ENCODE results near the gene TMEM109. TPM values are rescaled to one million over a fixed set of nuclear protein-coding genes. Genes with fewer than 3 reads are reported as not detected.

TMEM109 gene
- polyA plus RNA-seq, 1 donor from 2014 or later: 259 TPM

DNA sequence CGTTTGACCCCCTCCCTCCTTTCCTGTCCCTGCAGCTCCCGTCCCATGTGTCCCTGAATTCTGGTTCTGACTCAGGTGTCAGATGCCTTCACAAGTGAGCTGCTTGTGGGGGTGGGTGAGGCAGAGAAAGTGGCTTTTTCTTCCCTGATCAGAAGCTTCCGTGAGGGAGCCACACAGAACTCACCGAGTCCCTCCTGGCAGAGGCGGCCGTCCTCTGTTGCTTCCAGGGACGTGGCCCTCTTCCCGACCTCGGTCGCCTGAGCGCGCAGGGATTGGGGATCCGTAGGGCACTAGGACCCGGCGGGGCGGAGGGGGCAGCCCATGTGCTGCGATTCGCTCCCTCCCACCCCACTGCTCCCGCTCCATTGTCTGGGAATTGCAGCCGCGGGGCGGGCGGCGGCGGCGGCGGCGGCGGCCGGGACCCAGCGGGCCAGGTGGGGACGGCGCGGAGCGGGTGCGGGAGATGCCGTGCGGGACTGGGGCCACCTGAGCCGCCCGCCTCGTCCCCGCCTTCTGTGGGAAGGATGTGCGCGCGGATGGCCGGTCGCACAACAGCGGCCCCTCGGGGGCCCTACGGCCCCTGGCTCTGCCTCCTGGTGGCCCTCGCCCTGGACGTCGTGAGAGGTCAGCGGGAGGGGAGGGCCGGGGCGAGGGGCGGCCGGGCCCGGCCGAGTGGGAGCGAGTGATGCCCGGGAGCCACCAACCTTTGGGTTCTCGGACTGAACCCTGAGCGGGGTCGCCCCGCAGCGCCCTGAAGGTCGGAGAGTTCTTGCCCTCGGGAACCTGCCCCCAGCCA lies 10.3 kb downstream of the TMEM109 start, which contains the start of gene TMEM132A:
Gene TMEM132A, plus strand, starts transcription at position 351 of the 796 bp plus-strand sequence. Its CDS starts 174 bp downstream, at position 525.
- H3K4me3 Mint-ChIP-seq: peak within 1 kb of the TSS; percentile 50 to 86 (median 82)
- H3K27me3 Mint-ChIP-seq: peaks cover 14% of the 10 kb centered on the region
- H3K36me3 Mint-ChIP-seq: peaks cover 14% of the 10 kb centered on the region
- H3K4me1 Mint-ChIP-seq: peaks cover 17 to 25% (median 22%) of the 10 kb centered on the region in 3 donors
- peak within 1 kb of the TSS in 1 of 3 donors; percentile 72 for H3K27ac Mint-ChIP-seq
- H3K9me3 Mint-ChIP-seq: no peaks in the 10 kb centered on the region

DNA sequence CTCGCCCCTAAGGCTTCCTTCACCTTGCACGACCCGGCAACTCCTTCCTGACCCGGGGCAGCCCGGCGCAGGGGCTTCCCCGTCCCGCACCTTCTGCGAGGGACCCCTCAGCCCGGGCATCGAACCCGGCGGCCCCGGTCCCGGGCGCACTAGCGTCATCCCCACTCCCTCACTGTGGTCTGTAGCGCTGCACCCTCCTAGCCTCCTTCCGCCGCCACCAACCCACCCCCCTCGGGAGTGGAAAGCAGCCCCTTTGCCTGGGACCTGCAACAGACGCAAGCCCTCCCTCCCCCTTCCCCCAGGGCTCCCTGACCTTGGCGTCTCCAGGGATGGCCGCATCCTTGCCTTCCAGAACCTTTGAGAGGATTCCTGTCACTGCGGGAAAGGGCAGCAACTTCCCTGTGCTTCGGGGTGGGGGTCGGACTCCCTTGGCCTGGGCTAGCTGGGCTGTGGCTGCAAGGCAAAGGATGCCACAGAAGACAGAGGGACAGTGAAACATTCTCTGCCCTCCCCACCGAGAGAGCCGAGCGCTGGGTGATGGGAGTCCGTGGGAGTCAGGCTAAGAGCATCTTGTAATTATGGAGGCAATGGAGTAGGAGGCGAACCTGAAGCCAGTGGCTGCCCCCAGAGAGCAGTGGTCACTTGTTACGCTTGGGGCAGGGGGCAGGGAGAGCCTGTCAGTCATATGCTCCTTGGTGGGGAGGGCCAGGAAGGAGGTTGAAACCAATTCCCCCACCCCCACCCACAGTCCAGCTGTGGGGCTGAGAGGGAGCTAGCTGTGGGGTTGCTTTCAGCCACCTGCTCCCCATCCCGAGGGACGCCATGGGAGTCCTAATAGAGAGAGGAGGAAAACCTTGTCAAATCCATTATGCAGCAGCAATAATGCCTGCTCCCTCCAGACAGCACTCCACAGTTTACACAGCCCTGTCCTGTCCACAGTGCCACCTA lies 11.2 kb downstream of the TMEM109 start:
- Mint-ChIP-seq H3K9me3 (no peaks in the 10 kb centered on the region), H3K4me1 (peaks cover 14 to 20% (median 17%) of the 10 kb centered on the region in 3 donors), H3K27me3 (peaks cover 14% of the 10 kb centered on the region), H3K27ac (peak overlapping the region in 2 of 3 donors; percentile 3 to 72), H3K4me3 (peak overlapping the region; percentile 56 to 86 (median 82)), H3K36me3 (peaks cover 10% of the 10 kb centered on the region)

DNA sequence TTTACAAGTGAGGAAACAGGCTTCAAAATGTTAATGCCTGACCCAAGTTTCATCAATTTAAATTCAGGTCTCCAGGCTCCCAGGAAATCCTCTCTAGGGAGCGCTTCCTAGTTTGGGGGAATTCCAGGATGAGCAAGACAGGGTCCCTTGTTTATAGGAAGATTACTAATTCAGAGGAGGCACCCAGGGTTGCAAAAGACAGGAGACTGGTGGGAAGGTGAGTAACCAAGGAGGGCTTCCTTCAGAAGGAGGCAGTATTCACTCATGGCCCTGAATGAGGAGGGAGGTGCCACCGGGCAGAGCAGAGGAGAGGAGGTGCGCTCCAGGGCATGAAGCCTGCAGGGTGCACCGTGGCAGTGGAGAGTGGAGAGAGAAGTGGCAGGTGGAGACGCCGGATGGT lies 11.9 kb downstream of the TMEM109 start:
- H3K27me3 Mint-ChIP-seq: peaks cover 14% of the 10 kb centered on the region
- H3K27ac Mint-ChIP-seq: peak overlapping the region in 1 of 3 donors; percentile 3
- H3K36me3 Mint-ChIP-seq: peaks cover 5% of the 10 kb centered on the region
- H3K4me3 Mint-ChIP-seq: peak overlapping the region; percentile 39 to 86 (median 66)
- H3K9me3 Mint-ChIP-seq: no peaks in the 10 kb centered on the region
- H3K4me1 Mint-ChIP-seq: peaks cover 17 to 20% (median 17%) of the 10 kb centered on the region in 3 donors

DNA sequence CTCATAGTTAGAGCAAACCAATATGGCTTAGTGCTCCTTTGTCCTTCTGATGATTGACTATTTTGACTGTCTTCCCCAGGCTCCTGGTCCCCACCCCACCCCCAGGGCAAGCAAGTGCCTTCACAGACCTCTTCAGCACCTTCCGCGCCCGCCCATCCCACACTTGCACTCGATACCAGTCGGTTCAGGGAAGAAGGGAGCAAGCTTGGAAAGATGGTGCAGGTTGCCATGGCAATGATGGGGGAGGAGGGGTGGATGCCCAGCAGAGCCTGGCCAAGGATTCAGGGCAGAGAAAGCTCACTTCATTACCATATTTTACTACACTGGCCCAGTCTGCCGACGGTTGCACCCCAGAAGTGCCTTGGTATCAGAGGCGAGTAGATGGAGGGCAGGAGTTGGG lies 12.5 kb downstream of the TMEM109 start:
- Mint-ChIP-seq H3K27ac (peak overlapping the region in 1 of 3 donors; percentile 37), H3K4me3 (peak overlapping the region in 1 of 4 donors; percentile 56), H3K27me3 (peaks cover 14% of the 10 kb centered on the region), H3K36me3 (peaks cover 5% of the 10 kb centered on the region), H3K9me3 (no peaks in the 10 kb centered on the region), H3K4me1 (peaks cover 22 to 26% (median 24%) of the 10 kb centered on the region in 3 donors)

DNA sequence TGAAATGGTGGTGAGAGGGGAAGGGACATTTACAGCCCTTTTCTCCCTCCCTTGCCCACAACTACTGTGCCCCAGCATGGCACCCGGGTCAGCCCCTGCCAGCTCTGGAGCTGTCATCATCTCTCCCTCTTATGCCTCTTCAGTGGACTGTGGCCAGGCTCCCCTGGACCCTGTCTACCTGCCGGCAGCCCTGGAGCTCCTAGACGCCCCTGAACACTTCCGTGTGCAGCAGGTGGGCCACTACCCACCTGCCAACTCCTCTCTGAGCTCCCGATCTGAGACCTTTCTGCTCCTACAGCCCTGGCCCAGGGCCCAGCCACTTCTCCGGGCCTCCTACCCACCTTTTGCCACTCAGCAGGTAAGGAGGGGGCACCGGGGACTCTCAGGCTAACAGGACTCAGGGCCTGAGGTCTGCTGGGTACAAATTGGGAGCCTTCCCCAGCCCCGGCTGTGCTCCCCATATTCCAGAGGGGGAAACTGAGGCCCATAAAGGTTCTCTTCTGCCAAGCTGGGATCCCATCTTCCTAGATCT lies 13.2 kb downstream of the TMEM109 start:
- Mint-ChIP-seq H3K4me1 (peaks cover 28 to 31% (median 28%) of the 10 kb centered on the region in 3 donors), H3K4me3 (peak overlapping the region in 1 of 4 donors; percentile 56), H3K9me3 (no peaks in the 10 kb centered on the region)

DNA sequence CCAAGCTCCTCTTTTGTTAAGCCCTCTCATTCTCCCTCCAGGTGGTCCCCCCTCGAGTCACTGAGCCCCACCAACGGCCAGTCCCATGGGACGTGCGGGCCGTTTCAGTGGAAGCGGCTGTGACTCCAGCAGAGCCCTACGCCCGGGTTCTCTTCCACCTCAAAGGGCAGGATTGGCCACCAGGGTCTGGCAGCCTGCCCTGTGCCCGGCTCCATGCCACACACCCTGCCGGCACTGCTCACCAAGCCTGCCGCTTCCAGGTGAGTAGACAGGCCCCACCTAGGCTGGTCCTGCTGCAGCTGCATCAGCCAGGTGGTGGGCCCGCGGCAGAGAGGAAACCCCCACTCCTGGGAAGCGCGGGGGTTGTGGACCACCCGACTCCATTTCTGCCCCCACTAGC lies 13.6 kb downstream of the TMEM109 start:
- H3K27ac Mint-ChIP-seq: no peak overlapping the region
- peaks cover 10% of the 10 kb centered on the region for H3K27me3 Mint-ChIP-seq
- peak overlapping the region in 1 of 4 donors; percentile 14 for H3K4me3 Mint-ChIP-seq
- H3K4me1 Mint-ChIP-seq: peaks cover 32 to 34% (median 32%) of the 10 kb centered on the region in 3 donors
- no peaks in the 10 kb centered on the region for H3K9me3 Mint-ChIP-seq
- no peaks in the 10 kb centered on the region for H3K36me3 Mint-ChIP-seq

More for the DNA sequence above, 13.2 kb downstream of the TMEM109 start:
- Mint-ChIP-seq H3K27ac (peak overlapping the region in 1 of 3 donors; percentile 37), H3K27me3 (peaks cover 13% of the 10 kb centered on the region), H3K36me3 (peaks cover 4% of the 10 kb centered on the region)

DNA sequence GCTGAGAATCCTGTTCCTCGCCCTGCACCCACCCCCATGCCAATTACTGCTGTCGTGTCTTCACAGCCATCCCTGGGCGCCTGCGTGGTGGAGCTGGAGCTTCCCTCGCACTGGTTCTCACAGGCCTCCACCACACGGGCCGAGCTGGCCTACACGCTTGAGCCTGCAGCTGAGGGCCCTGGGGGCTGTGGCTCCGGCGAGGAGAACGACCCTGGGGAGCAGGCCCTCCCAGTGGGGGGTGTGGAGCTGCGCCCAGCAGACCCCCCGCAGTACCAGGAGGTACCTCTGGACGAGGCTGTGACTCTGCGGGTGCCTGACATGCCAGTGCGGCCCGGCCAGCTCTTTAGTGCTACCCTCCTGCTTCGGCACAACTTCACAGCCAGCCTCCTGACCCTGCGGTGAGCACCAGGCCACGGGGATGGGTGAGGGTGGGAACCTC lies 14.6 kb downstream of the TMEM109 start:
- no peaks in the 10 kb centered on the region for H3K9me3 Mint-ChIP-seq
- peak overlapping the region in 1 of 4 donors; percentile 68 for H3K4me3 Mint-ChIP-seq
- H3K27me3 Mint-ChIP-seq: peaks cover 7% of the 10 kb centered on the region
- H3K27ac Mint-ChIP-seq: peak overlapping the region in 1 of 3 donors; percentile 45
- peaks cover 31 to 35% (median 33%) of the 10 kb centered on the region in 3 donors for H3K4me1 Mint-ChIP-seq
- no peaks in the 10 kb centered on the region for H3K36me3 Mint-ChIP-seq

DNA sequence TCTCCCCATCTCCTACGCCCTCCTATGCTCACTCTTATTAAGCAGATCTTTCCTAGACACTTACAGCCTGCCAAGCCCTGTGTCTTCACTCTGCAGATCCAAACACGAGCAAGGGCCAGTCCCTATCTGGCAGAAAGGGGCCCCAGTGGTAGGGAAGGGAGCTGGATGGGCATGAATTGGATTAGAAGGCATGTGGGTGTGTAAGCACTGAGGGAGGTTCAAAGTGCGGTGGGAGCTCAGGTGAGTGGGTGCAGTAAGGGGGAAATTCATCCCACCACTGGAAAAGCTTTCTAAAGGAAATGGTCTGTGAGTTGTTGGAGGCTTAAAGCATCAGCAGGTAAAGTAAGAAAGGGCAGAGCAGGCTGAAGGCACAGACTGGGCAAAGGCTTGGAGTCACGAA lies 15.8 kb downstream of the TMEM109 start:
- no peaks in the 10 kb centered on the region for H3K9me3 Mint-ChIP-seq
- peaks cover 3% of the 10 kb centered on the region for H3K27me3 Mint-ChIP-seq
- peak overlapping the region in 1 of 3 donors; percentile 7 for H3K27ac Mint-ChIP-seq
- no peaks in the 10 kb centered on the region for H3K36me3 Mint-ChIP-seq
- H3K4me3 Mint-ChIP-seq: peak overlapping the region in 2 of 4 donors; percentile 24 to 36
- peaks cover 34 to 37% (median 34%) of the 10 kb centered on the region in 3 donors for H3K4me1 Mint-ChIP-seq

DNA sequence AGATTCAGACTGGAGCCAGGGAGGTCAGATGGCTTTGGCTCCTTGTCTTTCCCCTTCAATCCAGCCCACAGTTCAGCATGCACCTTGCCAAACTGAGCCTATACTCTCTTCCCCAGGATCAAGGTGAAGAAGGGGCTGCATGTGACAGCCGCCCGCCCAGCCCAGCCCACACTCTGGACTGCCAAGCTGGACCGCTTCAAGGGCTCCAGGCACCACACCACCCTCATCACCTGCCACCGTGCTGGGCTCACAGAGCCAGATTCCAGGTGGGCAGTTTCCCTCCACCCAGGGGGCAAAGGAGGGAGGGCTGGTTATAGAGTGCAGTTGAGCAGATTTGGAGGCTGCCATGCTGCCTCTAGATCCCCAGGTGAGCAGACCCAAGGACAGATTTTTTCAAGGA lies 16.4 kb downstream of the TMEM109 start:
- H3K36me3 Mint-ChIP-seq: no peaks in the 10 kb centered on the region
- no peaks in the 10 kb centered on the region for H3K9me3 Mint-ChIP-seq
- no peaks in the 10 kb centered on the region for H3K27me3 Mint-ChIP-seq
- peak overlapping the region in 1 of 4 donors; percentile 85 for H3K4me3 Mint-ChIP-seq
- peaks cover 30 to 34% (median 31%) of the 10 kb centered on the region in 3 donors for H3K4me1 Mint-ChIP-seq
- H3K27ac Mint-ChIP-seq: peak overlapping the region in 2 of 3 donors; percentile 39 to 99

DNA sequence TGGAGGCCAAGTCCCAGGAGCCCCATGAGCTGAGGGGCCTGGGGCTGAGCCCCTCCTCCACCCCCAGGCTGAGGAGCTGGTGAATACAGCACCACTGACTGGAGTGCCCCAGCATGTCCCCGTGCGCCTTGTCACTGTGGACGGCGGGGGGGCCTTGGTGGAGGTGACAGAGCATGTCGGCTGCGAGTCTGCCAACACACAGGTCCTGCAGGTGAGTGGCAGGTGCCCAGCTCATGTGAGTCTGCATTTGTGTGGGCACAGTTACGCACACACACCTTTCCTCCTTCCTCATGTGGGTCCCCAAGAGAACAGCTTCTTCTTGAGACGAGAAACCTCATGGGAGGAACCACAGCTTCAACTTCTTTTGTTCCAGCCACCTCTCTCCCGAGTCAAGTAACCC lies 18.0 kb downstream of the TMEM109 start:
- Mint-ChIP-seq H3K9me3 (peaks cover 0 to under 1% (median 0%) of the 10 kb centered on the region in 3 donors), H3K36me3 (no peaks in the 10 kb centered on the region), H3K4me1 (peaks cover 25 to 29% (median 29%) of the 10 kb centered on the region in 3 donors), H3K4me3 (peak overlapping the region; percentile 60 to 93 (median 84)), H3K27ac (peak overlapping the region; percentile 94 to 99 (median 97)), H3K27me3 (no peaks in the 10 kb centered on the region)

DNA sequence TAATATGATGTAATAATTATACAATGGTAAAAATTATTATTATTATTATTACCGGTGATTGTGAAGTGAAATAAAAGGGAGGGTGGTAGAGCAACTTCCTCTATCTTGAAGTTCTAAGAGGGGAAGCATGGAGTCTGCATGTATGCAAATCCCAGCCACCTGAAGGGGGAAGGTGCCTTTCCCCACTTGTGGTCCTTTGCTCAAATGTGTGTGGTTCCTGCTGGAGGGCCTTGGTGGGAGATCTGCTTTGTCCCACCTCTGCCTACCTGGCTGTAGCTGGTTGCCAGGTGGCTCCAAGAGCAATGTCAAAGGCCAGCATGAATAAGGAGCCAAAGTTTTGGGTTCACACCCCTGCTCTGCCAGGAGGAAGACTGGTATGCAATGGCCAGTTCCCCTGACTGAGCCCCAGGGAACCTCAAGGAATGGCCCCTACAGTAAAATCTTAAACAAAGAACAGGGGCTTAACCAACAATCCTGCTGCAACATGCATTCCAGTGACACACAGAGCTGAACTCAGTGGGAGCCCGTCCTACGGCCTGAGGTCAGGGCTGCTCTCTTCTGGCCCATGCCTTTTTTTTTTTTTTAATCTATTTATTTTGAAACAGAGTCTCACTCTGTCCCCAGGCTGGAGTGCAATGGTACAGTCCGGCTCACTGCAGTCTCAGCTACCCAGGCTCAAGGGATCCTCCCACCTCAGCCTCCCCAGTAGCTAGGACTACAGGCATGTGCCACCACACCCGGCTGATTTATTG lies 18.8 kb downstream of the TMEM109 start:
- Mint-ChIP-seq H3K27me3 (no peaks in the 10 kb centered on the region), H3K4me1 (peaks cover 25 to 29% (median 29%) of the 10 kb centered on the region in 3 donors), H3K4me3 (peak overlapping the region; percentile 60 to 85 (median 77)), H3K9me3 (peaks cover 0 to 2% (median 0%) of the 10 kb centered on the region in 3 donors), H3K36me3 (no peaks in the 10 kb centered on the region), H3K27ac (peak overlapping the region; percentile 78 to 99 (median 94))

DNA sequence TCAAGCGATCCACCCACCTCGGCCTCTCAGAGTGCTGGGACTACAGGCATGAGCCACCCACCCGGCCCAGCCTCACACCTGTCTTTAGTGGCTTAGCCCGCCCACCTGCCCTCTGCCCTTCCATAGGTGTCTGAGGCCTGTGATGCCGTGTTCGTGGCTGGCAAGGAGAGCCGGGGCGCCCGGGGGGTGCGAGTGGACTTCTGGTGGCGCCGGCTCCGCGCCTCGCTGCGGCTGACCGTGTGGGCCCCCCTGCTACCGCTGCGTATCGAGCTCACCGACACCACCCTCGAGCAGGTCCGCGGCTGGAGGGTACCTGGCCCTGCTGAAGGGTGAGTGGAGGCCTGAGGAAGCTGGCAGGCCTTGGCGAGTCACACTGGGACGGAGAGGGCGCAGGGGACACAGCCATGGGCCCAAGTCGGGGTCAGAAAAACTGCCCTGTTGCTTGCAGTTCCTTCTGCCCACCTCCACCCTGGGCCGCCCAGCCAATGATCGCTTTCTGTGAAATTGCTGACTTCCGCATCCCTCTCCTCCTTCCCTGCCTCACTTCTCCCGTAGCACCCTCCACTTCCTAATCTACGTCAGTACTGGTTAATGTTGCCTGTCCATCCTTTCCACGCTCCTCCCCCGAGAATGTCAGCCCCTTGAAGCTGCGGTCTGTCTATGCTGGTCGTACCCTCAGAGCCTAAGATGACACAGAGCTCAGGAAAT lies 19.6 kb downstream of the TMEM109 start:
- Mint-ChIP-seq H3K27me3 (no peaks in the 10 kb centered on the region), H3K36me3 (no peaks in the 10 kb centered on the region), H3K9me3 (peaks cover 0 to 2% (median 0%) of the 10 kb centered on the region in 3 donors), H3K4me3 (peak overlapping the region in 2 of 4 donors; percentile 9 to 66), H3K4me1 (peaks cover 25 to 29% (median 29%) of the 10 kb centered on the region in 3 donors), H3K27ac (peak overlapping the region; percentile 23 to 99 (median 94))

DNA sequence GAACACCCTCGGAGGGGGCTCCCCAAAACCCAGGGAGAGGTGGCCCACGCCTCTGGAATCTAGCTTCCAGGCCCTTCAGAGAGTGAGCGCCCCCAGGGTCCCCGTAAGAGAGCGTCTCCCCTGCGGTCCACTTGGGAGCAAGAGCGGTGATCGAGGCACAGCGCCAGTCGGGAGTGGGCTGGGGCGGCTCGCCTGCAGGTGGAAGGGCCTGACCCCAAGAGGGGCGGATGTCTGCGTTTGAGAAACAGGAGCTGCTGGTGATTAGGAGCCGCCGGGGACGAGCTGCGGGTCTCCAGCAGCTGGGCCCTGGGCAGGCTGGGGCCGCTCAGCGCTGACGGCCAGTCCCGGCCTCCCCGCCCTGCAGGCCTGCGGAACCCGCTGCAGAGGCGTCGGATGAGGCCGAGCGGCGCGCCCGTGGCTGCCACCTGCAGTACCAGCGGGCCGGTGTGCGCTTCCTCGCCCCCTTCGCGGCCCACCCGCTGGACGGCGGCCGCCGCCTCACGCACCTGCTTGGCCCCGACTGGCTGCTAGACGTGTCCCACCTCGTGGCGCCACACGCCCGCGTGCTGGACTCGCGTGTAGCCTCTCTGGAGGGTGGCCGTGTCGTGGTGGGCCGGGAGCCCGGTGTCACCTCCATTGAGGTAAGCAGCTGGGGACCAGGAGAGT lies 20.3 kb downstream of the TMEM109 start:
- peak overlapping the region in 1 of 4 donors; percentile 9 for H3K4me3 Mint-ChIP-seq
- H3K27me3 Mint-ChIP-seq: no peaks in the 10 kb centered on the region
- peak overlapping the region; percentile 73 to 99 (median 94) for H3K27ac Mint-ChIP-seq
- H3K9me3 Mint-ChIP-seq: peaks cover 0 to 2% (median 0%) of the 10 kb centered on the region in 3 donors
- H3K36me3 Mint-ChIP-seq: no peaks in the 10 kb centered on the region
- peaks cover 25 to 29% (median 29%) of the 10 kb centered on the region in 3 donors for H3K4me1 Mint-ChIP-seq
